HG02840 (cell line): Measurements from ENCODE around the gene PRSS37.

Source experiments
- ATAC-seq: cut with Tn5 transposase; IDR thresholded peaks from one replicate; pipeline ENCODE4 v1.9.1; 2021; ENCODE audit warnings: mild to moderate bottlenecking, moderate library complexity, moderate number of reproducible peaks; ENCODE audit not compliant: unreplicated experiment, low FRiP score

PRSS37 gene

DNA sequence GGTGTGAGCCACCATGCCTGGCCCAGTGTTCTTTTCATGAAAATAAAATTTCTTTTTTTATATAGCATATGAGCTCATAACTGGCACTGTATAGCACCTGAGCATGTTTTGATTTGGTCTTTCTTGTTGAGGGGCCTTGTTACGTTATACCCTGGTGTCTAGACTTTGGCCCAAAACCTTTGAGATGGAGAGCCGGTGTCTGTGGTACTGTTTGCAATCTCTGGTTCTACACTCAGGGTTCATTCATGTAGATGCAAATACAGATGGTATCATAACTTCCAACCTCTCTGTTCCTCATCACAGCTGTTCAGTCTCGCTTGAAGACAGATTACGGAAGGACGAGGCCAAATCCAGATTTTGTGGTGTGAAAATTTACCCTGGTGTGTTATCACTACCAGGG is 51.4 kb downstream of the PRSS37 start, which contains the start of gene TAS2R5:
Gene TAS2R5 (plus strand): TSS at position 301 of the 400 bp plus-strand sequence. CDS start 145 bp downstream, outside the sequence.
- no peak for ATAC-seq

- no peak for ATAC-seq
These were observed 53.0 kb downstream of the PRSS37 start for GRCh38 chr7:141788296-141788695.
